Measurements from ENCODE around the gene ATP1A3. TPM values are rescaled to one million over a fixed set of nuclear protein-coding genes. Genes with fewer than 3 reads are reported as not detected.

ATP1A3 gene
- total RNA-seq, 1 donor from 2014 or later: not detected

GRCh38 chr19:41991025-41991424 is 3.0 kb downstream of the ATP1A3 start:
- H3K4me3 ChIP-seq (ENCODE audit: low read depth, low read length): no peak overlapping the region
- DNase-seq (ENCODE audit: low read depth): no peak
- H3K27me3 ChIP-seq (ENCODE audit: control insufficient read depth, insufficient read depth, low read length): peaks cover 50% of the 10 kb centered on the region
- no peaks in the 10 kb centered on the region for H3K36me3 ChIP-seq (ENCODE audit: control insufficient read depth, insufficient read depth, low read length)
- TF ChIP-seq CTCF (IDR thresholded peaks at IDR 0.05; ENCODE audit: insufficient read depth, low read length, poor library complexity, severe bottlenecking): no peak

GRCh38 chr19:41990615-41991014 is 3.4 kb downstream of the ATP1A3 start:
- Histone ChIP-seq H3K36me3 (ENCODE audit: control insufficient read depth, insufficient read depth, low read length) (no peaks in the 10 kb centered on the region), H3K4me3 (ENCODE audit: low read depth, low read length) (no peak overlapping the region), H3K27me3 (ENCODE audit: control insufficient read depth, insufficient read depth, low read length) (peaks cover 46% of the 10 kb centered on the region)
- DNase-seq (ENCODE audit: low read depth): no peak
- no peak for TF ChIP-seq CTCF (IDR thresholded peaks at IDR 0.05; ENCODE audit: insufficient read depth, low read length, poor library complexity, severe bottlenecking)

DNA sequence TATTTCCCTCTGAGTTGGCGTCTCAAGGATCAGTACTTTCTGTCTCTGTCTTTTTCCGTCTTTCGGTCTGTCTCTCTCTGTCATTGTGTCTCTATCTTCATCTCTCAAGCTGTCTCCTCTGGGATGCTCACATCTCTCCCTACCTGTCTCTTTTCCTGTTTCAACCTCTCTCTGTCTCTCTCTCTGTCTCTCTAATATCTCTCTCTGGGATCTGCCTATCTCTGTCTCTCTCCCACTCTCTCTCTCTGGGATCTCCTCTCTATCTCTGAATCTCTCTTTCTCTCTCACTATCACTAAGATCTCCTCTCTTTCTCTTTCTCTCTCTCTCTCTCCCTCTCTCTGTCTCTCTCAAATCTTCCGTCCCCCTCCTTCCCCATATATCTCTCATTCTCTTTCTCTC is 4.0 kb downstream of the ATP1A3 start:
- peaks cover 40% of the 10 kb centered on the region for H3K27me3 ChIP-seq (ENCODE audit: control insufficient read depth, insufficient read depth, low read length)
- H3K36me3 ChIP-seq (ENCODE audit: control insufficient read depth, insufficient read depth, low read length): no peaks in the 10 kb centered on the region
- no peak for DNase-seq (ENCODE audit: low read depth)
- no peak overlapping the region for H3K4me3 ChIP-seq (ENCODE audit: low read depth, low read length)
- no peak for TF ChIP-seq CTCF (IDR thresholded peaks at IDR 0.05; ENCODE audit: insufficient read depth, low read length, poor library complexity, severe bottlenecking)

- no peak for DNase-seq (ENCODE audit: low read depth)
- Histone ChIP-seq H3K4me3 (ENCODE audit: low read depth, low read length) (no peak overlapping the region), H3K27me3 (ENCODE audit: control insufficient read depth, insufficient read depth, low read length) (peaks cover 33% of the 10 kb centered on the region), H3K36me3 (ENCODE audit: control insufficient read depth, insufficient read depth, low read length) (no peaks in the 10 kb centered on the region)
- TF ChIP-seq CTCF (IDR thresholded peaks at IDR 0.05; ENCODE audit: insufficient read depth, low read length, poor library complexity, severe bottlenecking): no peak
These were observed 5.1 kb downstream of the ATP1A3 start for GRCh38 chr19:41988947-41989346.

DNA sequence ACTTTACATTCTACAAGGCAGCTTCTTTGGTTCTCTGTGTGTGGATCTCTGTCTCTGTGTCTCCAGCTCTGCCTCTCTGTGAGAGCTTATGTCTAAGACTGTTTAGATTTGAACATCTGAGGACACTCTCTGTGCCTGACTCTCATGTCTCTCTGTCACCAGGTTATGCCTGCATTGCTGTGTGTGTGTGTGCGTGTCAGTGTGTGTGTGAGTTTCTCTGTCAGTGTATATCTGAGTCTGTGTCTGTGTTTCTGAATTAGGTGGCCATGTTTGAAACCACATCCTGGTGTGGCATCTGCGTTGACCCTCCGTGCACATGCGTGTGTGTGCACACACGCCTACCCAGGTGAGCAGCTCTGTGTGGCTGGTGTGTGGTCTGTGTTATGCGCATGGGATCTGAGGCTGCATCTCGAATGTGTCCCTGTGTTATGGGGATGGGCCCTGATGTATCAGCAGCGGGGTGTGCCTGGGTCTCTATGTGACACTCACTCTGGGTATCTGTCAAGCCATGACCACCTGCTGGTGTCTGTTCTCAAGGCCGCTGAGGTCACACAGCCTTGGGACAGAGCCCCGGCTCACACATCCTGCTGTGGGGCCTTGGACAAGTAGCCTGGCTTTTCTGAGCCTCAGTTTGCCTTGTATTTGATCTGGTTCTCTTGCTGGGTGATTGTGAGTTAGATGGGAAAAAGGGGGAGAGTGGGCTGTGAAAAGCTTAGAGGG is 6.7 kb downstream of the ATP1A3 start:
- DNase-seq (ENCODE audit: low read depth): no peak
- Histone ChIP-seq H3K4me3 (ENCODE audit: low read depth, low read length) (no peak overlapping the region), H3K27me3 (ENCODE audit: control insufficient read depth, insufficient read depth, low read length) (peaks cover 19% of the 10 kb centered on the region), H3K36me3 (ENCODE audit: control insufficient read depth, insufficient read depth, low read length) (no peaks in the 10 kb centered on the region)
- no peak for TF ChIP-seq CTCF (IDR thresholded peaks at IDR 0.05; ENCODE audit: insufficient read depth, low read length, poor library complexity, severe bottlenecking)

DNA sequence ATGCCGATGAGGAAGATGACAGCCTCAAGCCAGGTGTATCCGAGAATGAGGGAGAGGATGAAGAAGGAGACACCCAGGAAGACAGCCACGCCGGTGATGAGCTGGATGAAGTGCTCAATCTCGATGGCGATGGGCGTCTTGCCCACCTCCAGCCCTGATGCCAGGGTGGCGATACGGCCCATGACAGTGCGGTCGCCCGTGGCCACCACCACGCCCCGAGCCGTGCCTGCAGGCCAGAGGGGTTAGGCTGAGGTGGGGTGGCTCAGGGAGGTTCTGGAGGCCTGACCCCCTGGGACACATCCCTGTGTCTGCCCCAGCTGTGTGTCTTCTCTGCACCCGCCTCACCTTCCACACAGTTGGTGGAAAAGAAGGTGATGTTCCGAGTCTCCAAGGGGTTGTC is 9.1 kb downstream of the ATP1A3 start:
- TF ChIP-seq CTCF (IDR thresholded peaks at IDR 0.05; ENCODE audit: insufficient read depth, low read length, poor library complexity, severe bottlenecking): no peak
- Histone ChIP-seq H3K27me3 (ENCODE audit: control insufficient read depth, insufficient read depth, low read length) (peaks cover 13% of the 10 kb centered on the region), H3K36me3 (ENCODE audit: control insufficient read depth, insufficient read depth, low read length) (no peaks in the 10 kb centered on the region), H3K4me3 (ENCODE audit: low read depth, low read length) (no peak overlapping the region)
- DNase-seq (ENCODE audit: low read depth): no peak

Measured in kidney epithelial cell (primary cell).